Kidney epithelial cell (primary cell): Measurements from ENCODE around the gene YWHAG. TPM values are rescaled to one million over a fixed set of nuclear protein-coding genes. Genes with fewer than 3 reads are reported as not detected.

Experiments used
- DNase-seq: peaks from one replicate; pipeline ENCODE4 v3.0.0-alpha.2; 2010; ENCODE audit warnings: low read depth
- H3K27me3 ChIP-seq: 2 replicates; pipeline ENCODE4 v1.6.0; 2011; ENCODE audit warnings: low read length; ENCODE audit not compliant: control insufficient read depth, insufficient read depth
- H3K36me3 ChIP-seq: 2 replicates; pipeline ENCODE4 v1.5.1; 2011; ENCODE audit warnings: low read length; ENCODE audit not compliant: control insufficient read depth, insufficient read depth
- H3K4me3 ChIP-seq: 2 replicates; pipeline ENCODE4 v1.5.1; 2011; ENCODE audit warnings: low read depth, mild to moderate bottlenecking, control low read depth, low read length
- CTCF ChIP-seq: IDR thresholded peaks from 2 replicates; pipeline ENCODE4 v1.5.1; 2011; ENCODE audit warnings: mild to moderate bottlenecking, moderate library complexity, low read length, control low read depth, inconsistent platforms; ENCODE audit not compliant: insufficient read depth, poor library complexity, severe bottlenecking
- total RNA-seq: library from RNA; depleted of rRNA; stranded (reverse); fragments of >200 nt; gene quantifications from 2 replicates; pipeline ENCODE4 v1.2.3, GENCODE V29; 2015

Gene YWHAG
- total RNA-seq, 1 donor from 2014 or later: 115 TPM

DNA sequence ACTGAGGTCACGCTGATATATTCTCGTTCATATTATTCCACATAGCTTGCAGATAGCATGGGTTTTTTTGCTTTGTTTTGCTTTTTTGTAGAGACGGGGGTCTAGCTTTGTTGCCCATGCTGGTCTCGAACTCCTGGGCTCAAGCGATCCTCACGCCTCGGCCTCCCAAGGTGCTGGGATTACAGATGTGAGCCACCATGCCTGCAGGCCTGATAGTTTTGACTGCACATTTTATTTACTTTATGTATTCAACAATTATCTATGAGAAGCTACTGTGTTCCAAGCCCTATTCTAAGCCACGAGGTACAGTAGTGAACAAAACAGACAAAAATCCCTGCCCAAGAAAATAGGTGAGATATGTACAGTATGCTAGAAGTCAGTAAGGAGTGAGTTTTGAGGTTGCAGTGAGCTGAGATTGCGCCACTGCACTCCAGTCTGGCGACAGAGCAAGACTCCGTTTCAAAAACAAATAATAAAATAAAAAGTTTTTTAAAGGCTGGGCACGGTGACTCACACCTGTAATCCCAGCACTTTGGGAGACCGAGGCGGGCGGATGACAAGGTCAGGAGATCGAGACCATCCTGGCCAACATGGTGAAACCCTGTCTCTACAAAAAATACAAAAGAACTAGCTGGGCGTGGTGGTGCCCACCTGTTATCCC lies 1.3 kb upstream of the YWHAG start:
- H3K4me3 ChIP-seq: no peak overlapping the region
- no peak for TF ChIP-seq CTCF
- no peaks in the 10 kb centered on the region for H3K36me3 ChIP-seq
- no peaks in the 10 kb centered on the region for H3K27me3 ChIP-seq
- DNase-seq: no peak

- TF ChIP-seq CTCF: peak; percentile 85
- peak; percentile 92 for DNase-seq
- Histone ChIP-seq H3K36me3 (no peaks in the 10 kb centered on the region), H3K4me3 (peak overlapping the region; percentile 86), H3K27me3 (no peaks in the 10 kb centered on the region)
These were observed 553 bp upstream of the YWHAG start for GRCh38 chr7:76359111-76359977.

DNA sequence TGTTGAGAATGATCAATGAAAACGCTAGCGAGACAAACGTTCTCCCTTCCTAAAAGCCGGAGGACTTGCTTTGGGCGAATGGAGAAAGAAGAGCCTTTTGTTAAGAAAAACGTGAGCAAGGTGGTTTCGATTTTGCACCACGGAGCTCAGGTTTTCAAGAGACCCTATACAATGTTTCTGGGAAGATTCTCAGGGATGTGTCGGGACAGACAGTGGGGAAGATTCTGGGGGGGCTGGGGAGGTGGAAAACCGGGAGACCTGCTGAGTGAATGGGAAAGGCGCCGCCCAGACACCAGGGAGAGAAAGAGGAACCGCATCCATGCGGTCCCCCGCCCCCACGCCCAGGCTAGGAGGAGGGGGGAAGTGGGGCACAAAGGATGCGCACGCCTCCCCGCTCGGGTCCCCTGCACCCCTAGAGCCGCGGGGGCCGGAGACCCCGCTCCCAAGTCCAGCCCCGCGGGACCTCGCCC lies 745 bp downstream of the YWHAG start:
- no peaks in the 10 kb centered on the region for H3K27me3 ChIP-seq
- no peak for TF ChIP-seq CTCF
- no peak for DNase-seq
- H3K36me3 ChIP-seq: no peaks in the 10 kb centered on the region
- H3K4me3 ChIP-seq: peak overlapping the region; percentile 86

DNA sequence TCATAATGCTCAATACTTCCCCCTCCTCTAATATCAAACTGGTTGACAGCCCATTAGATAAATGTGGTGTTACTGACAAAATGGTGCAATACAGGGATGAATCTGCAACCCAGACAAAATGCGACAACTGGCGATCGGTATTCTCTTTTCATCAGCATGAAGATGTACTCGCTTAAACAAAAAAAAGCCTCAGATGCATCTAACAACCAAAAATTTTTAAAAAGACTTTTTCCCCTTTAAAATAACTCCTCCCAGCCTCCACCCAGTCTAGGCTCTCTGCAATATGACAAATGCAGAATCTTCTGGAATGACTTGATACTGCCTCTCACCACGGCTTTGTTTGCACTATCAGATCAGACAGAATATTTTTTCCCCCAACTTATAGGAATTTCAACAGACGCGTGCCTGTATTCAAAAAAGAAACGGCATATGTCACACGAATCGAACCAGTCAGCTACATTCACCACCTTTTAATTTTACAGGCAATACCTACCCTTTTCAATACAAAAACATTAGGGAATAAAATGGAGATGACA lies 1.2 kb downstream of the YWHAG start:
- Histone ChIP-seq H3K36me3 (no peaks in the 10 kb centered on the region), H3K4me3 (peak overlapping the region; percentile 86), H3K27me3 (no peaks in the 10 kb centered on the region)
- TF ChIP-seq CTCF: no peak
- DNase-seq: no peak

- H3K27me3 ChIP-seq: no peaks in the 10 kb centered on the region
- H3K4me3 ChIP-seq: peak overlapping the region; percentile 86
- TF ChIP-seq CTCF: no peak
- no peaks in the 10 kb centered on the region for H3K36me3 ChIP-seq
- no peak for DNase-seq
These were observed 2.0 kb downstream of the YWHAG start for GRCh38 chr7:76356823-76357222.
